Measurements from ENCODE around the gene RAB21. TPM values are rescaled to one million over a fixed set of nuclear protein-coding genes. Genes with fewer than 3 reads are reported as not detected.

Gene RAB21
- total RNA-seq, 2 donors from 2014 or later, result 47.6 to 51.2 TPM

DNA sequence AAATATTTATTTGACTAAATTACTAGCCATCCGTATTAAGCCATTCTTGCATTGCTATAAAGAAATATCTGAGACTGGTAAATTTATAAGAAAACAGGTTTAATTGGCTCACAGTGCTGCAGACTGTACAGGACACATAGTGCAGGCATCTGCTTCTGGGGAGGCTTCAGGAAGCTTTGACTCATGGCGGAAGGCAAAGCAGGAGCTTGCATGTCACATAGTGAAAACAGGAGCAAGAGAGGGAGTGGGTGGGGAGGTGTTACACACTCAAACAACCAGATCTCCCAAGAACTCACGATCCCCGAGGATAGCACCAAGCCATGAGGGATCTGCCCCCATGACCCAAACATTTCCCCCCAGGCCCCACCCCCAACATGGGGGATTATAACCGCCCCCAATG, 26.7 kb upstream of the RAB21 start:
- peak overlapping the region; percentile 19 for H3K27ac Mint-ChIP-seq
- no peaks in the 10 kb centered on the region for H3K9me3 ChIP-seq (ENCODE audit: control insufficient read depth, low read length)

DNA sequence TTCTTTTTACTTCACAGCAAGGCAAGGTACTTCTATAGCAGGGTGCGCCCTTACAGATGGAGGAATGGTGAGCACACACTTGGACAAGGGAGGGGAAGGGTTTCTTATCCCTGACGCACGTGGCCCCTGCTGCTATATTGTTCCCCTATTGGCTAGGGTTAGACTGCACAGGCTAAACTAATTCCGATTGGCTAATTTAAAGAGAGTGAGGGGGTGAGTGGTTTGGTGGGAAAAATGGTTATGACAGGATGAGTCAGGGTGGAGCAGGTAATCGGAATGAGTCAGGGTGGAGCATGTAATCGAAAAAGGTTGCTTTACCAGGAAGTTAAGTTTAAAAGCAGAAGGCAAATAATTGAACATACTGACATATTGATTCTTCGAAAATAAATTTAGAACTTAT, 23.7 kb upstream of the RAB21 start:
- Histone ChIP-seq H3K27me3 (ENCODE audit: control insufficient read depth, insufficient read depth, low read length, poor library complexity, severe bottlenecking) (no peaks in the 10 kb centered on the region), H3K4me3 (ENCODE audit: low read length) (no peak overlapping the region), H3K4me1 (ENCODE audit: control insufficient read depth, insufficient read depth, low read length) (no peaks in the 10 kb centered on the region), H3K36me3 (ENCODE audit: control insufficient read depth, insufficient read depth, low read length) (no peaks in the 10 kb centered on the region), H3K9me3 (ENCODE audit: control insufficient read depth, low read length) (no peaks in the 10 kb centered on the region), H3K27ac (ENCODE audit: low read depth, low read length) (no peak overlapping the region), H3K9ac (ENCODE audit: extremely low read depth, low read length, poor library complexity, severe bottlenecking) (no peak overlapping the region)
- no peaks in the 10 kb centered on the region for H3K36me3 Mint-ChIP-seq (ENCODE audit: low read depth)
- peaks cover 3% of the 10 kb centered on the region for H3K4me1 Mint-ChIP-seq
- DNase-seq, result no peak
- no peak overlapping the region for H3K27ac Mint-ChIP-seq
- TF ChIP-seq, protein P1, sequence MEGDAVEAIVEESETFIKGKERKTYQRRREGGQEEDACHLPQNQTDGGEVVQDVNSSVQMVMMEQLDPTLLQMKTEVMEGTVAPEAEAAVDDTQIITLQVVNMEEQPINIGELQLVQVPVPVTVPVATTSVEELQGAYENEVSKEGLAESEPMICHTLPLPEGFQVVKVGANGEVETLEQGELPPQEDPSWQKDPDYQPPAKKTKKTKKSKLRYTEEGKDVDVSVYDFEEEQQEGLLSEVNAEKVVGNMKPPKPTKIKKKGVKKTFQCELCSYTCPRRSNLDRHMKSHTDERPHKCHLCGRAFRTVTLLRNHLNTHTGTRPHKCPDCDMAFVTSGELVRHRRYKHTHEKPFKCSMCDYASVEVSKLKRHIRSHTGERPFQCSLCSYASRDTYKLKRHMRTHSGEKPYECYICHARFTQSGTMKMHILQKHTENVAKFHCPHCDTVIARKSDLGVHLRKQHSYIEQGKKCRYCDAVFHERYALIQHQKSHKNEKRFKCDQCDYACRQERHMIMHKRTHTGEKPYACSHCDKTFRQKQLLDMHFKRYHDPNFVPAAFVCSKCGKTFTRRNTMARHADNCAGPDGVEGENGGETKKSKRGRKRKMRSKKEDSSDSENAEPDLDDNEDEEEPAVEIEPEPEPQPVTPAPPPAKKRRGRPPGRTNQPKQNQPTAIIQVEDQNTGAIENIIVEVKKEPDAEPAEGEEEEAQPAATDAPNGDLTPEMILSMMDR (conservative IDR thresholded peaks at IDR 0.05), result no peak
- H3K27me3 Mint-ChIP-seq (ENCODE audit: insufficient read depth), result no peaks in the 10 kb centered on the region
- 74 to 100% methylated on average over 2 to 6 of the region's 7 CpGs for WGBS, 2 experiments (ENCODE audit: insufficient coverage in 1 of 2, insufficient read length in 1 of 2)
- no peak overlapping the region for H3K4me3 Mint-ChIP-seq
- H3K9me3 Mint-ChIP-seq, result no peaks in the 10 kb centered on the region

More for the DNA sequence above, 26.7 kb upstream of the RAB21 start:
- no peak overlapping the region for H3K9ac ChIP-seq (ENCODE audit: extremely low read depth, low read length, poor library complexity, severe bottlenecking)
- H3K27ac ChIP-seq (ENCODE audit: low read depth, low read length), result no peak overlapping the region
- no peak for DNase-seq
- no peaks in the 10 kb centered on the region for H3K36me3 ChIP-seq (ENCODE audit: control insufficient read depth, insufficient read depth, low read length)
- Mint-ChIP-seq H3K27me3 (ENCODE audit: insufficient read depth) (no peaks in the 10 kb centered on the region), H3K36me3 (ENCODE audit: low read depth) (no peaks in the 10 kb centered on the region), H3K4me3 (no peak overlapping the region), H3K9me3 (no peaks in the 10 kb centered on the region), H3K4me1 (peaks cover 3% of the 10 kb centered on the region)
- no peaks in the 10 kb centered on the region for H3K4me1 ChIP-seq (ENCODE audit: control insufficient read depth, insufficient read depth, low read length)
- no peak overlapping the region for H3K4me3 ChIP-seq (ENCODE audit: low read length)
- no peaks in the 10 kb centered on the region for H3K27me3 ChIP-seq (ENCODE audit: control insufficient read depth, insufficient read depth, low read length, poor library complexity, severe bottlenecking)
- 86% methylated on average over 4 of the region's 5 CpGs; no CpG with 5 or more reads in 1 of the 2 experiments for WGBS, 2 experiments (ENCODE audit: insufficient coverage in 1 of 2, insufficient read length in 1 of 2)
- TF ChIP-seq, protein P1 (conservative IDR thresholded peaks at IDR 0.05), result no peak

DNA sequence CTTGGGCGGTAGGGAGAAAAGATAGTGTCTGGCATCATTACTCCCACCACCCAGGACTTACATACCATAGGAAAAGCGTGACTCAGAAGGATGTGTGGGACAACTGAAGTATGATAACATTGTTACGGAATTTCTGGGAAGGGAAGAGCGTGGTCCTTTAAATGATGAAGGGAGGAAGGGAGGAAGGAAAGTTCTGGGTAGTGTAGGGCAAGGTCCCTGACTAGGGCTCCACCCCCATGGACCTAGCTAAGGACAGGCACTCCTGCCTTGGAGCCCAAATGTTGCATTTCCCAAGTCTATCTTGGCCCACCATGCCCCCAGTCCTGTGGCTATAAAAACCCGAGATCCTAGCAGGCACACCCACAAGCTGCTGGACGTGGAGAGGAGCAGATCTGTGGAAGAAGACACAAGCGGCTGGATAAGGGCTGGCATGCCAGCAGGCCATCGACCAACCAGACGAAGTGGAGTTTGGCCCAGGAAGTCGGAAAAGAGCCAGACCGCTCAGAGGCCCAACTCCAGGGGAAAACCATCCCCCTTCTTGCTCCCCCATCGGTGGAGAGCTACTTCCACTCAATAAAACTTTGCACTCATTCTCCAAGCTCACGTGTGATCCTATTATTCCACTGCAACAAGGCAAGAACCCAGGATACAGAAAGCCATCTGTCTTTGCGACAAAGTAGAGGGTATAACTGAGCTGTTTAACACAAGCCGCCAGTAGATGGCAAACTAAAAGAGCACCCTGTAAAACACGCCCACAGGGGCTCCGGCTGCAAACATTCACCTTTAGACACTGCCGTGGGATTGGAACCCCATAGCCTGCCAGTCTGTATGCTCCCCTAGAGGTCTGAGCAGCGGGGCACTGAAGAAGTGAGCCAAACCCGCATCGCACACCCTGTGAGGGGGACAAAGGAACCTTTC, 23.0 kb upstream of the RAB21 start:
- H3K9me3 ChIP-seq (ENCODE audit: control insufficient read depth, low read length), result no peaks in the 10 kb centered on the region
- H3K4me1 ChIP-seq (ENCODE audit: control insufficient read depth, insufficient read depth, low read length), result no peaks in the 10 kb centered on the region
- Mint-ChIP-seq H3K27me3 (ENCODE audit: insufficient read depth) (no peaks in the 10 kb centered on the region), H3K36me3 (ENCODE audit: low read depth) (no peaks in the 10 kb centered on the region), H3K4me3 (no peak overlapping the region), H3K4me1 (peaks cover 3% of the 10 kb centered on the region), H3K27ac (no peak overlapping the region), H3K9me3 (no peaks in the 10 kb centered on the region)
- 86 to 89% methylated on average over 12 to 21 of the region's 21 CpGs for WGBS, 2 experiments (ENCODE audit: insufficient coverage in 1 of 2, insufficient read length in 1 of 2)
- DNase-seq, result peak; percentile 85
- no peak overlapping the region for H3K9ac ChIP-seq (ENCODE audit: extremely low read depth, low read length, poor library complexity, severe bottlenecking)
- no peaks in the 10 kb centered on the region for H3K36me3 ChIP-seq (ENCODE audit: control insufficient read depth, insufficient read depth, low read length)
- TF ChIP-seq, protein P1 (conservative IDR thresholded peaks at IDR 0.05), result peak; percentile 56
- no peak overlapping the region for H3K27ac ChIP-seq (ENCODE audit: low read depth, low read length)
- no peak overlapping the region for H3K4me3 ChIP-seq (ENCODE audit: low read length)
- no peaks in the 10 kb centered on the region for H3K27me3 ChIP-seq (ENCODE audit: control insufficient read depth, insufficient read depth, low read length, poor library complexity, severe bottlenecking)
